ENCODE measurements around the gene IFIT2.

DNA sequence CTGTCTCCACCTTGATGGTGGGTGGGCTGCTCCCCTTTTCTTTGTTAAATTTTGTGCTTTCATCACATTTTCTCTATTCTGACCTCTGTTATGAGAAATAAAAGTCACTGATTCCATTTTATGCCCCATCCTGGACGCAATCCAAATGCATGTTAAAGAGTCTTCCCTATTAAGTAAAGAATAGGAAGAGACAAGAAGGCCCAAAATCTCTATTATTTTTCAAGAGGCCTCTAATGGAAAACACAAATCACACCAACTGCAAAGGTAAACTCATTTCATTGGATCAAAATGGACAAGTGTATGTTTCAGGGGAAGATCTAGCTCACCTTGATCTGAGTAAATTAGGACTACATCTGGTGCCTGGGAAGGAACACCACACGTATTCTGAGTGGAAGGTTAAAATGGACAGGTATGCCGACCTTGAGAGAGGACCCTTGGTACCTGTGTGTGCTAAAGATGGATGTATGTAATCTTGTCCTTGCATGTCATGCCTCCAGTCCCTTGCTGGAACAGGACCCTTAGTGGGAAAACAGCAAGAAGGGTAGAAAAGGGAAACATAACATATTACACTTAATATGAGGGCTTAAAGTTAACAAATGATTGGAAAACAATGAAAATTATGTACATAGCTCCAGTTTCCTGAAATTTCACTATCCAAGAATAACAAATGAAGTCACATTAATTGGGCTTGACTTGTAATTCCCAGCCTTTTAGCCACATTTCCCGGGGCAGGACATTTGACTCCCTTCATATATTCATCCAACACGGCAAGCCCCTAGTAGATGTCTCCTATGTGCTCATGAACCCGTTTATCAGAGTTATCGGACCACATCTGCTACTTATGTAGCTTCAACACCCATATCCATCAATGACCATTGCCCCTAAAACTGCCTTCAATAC lies 7.6 kb downstream of the IFIT2 start:
- TF ChIP-seq POLR2A (IDR thresholded peaks at IDR 0.05): no peak
- TF ChIP-seq, protein P1, sequence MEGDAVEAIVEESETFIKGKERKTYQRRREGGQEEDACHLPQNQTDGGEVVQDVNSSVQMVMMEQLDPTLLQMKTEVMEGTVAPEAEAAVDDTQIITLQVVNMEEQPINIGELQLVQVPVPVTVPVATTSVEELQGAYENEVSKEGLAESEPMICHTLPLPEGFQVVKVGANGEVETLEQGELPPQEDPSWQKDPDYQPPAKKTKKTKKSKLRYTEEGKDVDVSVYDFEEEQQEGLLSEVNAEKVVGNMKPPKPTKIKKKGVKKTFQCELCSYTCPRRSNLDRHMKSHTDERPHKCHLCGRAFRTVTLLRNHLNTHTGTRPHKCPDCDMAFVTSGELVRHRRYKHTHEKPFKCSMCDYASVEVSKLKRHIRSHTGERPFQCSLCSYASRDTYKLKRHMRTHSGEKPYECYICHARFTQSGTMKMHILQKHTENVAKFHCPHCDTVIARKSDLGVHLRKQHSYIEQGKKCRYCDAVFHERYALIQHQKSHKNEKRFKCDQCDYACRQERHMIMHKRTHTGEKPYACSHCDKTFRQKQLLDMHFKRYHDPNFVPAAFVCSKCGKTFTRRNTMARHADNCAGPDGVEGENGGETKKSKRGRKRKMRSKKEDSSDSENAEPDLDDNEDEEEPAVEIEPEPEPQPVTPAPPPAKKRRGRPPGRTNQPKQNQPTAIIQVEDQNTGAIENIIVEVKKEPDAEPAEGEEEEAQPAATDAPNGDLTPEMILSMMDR (IDR thresholded peaks at IDR 0.05 in 4 of 5, conservative IDR thresholded peaks at IDR 0.05 in 1 of 5): no peak

All from gastrocnemius medialis (tissue), 4 donors.